Measurements from ENCODE around the gene MX1. TPM values are rescaled to one million over a fixed set of nuclear protein-coding genes. Genes with fewer than 3 reads are reported as not detected.

MX1 gene
- total RNA-seq, 4 donors from 2014 or later: 10.5 to 23.8 (median 17.3) TPM

- WGBS, 2 donors: 88 to 90% methylated on average over 6 of the region's 6 CpGs
- TF ChIP-seq, protein P1, sequence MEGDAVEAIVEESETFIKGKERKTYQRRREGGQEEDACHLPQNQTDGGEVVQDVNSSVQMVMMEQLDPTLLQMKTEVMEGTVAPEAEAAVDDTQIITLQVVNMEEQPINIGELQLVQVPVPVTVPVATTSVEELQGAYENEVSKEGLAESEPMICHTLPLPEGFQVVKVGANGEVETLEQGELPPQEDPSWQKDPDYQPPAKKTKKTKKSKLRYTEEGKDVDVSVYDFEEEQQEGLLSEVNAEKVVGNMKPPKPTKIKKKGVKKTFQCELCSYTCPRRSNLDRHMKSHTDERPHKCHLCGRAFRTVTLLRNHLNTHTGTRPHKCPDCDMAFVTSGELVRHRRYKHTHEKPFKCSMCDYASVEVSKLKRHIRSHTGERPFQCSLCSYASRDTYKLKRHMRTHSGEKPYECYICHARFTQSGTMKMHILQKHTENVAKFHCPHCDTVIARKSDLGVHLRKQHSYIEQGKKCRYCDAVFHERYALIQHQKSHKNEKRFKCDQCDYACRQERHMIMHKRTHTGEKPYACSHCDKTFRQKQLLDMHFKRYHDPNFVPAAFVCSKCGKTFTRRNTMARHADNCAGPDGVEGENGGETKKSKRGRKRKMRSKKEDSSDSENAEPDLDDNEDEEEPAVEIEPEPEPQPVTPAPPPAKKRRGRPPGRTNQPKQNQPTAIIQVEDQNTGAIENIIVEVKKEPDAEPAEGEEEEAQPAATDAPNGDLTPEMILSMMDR (IDR thresholded peaks at IDR 0.05): no peak
- TF ChIP-seq EP300 (IDR thresholded peaks at IDR 0.05): no peak
- TF ChIP-seq POLR2A (IDR thresholded peaks at IDR 0.05): no peak
- Histone ChIP-seq H3K27me3 (no peaks in the 10 kb centered on the region), H3K36me3 (peaks cover 0 to 69% (median 0%) of the 10 kb centered on the region in 3 donors), H3K27ac (no peak overlapping the region), H3K9me3 (no peaks in the 10 kb centered on the region), H3K4me1 (peaks cover 0 to 3% (median 0%) of the 10 kb centered on the region in 4 donors), H3K4me3 (no peak overlapping the region)
- DNase-seq (ENCODE audit: low spot score in 2 of 2): no peak
Observed at GRCh38 chr21:41458121-41458520, 32.1 kb downstream of the MX1 start.

DNA sequence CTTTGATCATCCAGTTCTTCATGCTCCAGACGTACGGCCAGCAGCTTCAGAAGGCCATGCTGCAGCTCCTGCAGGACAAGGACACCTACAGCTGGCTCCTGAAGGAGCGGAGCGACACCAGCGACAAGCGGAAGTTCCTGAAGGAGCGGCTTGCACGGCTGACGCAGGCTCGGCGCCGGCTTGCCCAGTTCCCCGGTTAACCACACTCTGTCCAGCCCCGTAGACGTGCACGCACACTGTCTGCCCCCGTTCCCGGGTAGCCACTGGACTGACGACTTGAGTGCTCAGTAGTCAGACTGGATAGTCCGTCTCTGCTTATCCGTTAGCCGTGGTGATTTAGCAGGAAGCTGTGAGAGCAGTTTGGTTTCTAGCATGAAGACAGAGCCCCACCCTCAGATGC is 32.5 kb downstream of the MX1 start:
- H3K4me1 ChIP-seq: peaks cover 0 to 3% (median 0%) of the 10 kb centered on the region in 4 donors
- no peaks in the 10 kb centered on the region for H3K9me3 ChIP-seq
- peaks cover 0 to 65% (median 0%) of the 10 kb centered on the region in 3 donors for H3K36me3 ChIP-seq
- no peaks in the 10 kb centered on the region for H3K27me3 ChIP-seq
- DNase-seq (ENCODE audit: low spot score in 2 of 2): no peak
- no peak overlapping the region for H3K4me3 ChIP-seq
- no peak overlapping the region for H3K27ac ChIP-seq
- WGBS, 2 donors: 91% methylated on average over 22 of the region's 22 CpGs
- TF ChIP-seq POLR2A (IDR thresholded peaks at IDR 0.05): no peak
- TF ChIP-seq, protein P1 (IDR thresholded peaks at IDR 0.05): no peak
- TF ChIP-seq EP300 (IDR thresholded peaks at IDR 0.05): no peak

DNA sequence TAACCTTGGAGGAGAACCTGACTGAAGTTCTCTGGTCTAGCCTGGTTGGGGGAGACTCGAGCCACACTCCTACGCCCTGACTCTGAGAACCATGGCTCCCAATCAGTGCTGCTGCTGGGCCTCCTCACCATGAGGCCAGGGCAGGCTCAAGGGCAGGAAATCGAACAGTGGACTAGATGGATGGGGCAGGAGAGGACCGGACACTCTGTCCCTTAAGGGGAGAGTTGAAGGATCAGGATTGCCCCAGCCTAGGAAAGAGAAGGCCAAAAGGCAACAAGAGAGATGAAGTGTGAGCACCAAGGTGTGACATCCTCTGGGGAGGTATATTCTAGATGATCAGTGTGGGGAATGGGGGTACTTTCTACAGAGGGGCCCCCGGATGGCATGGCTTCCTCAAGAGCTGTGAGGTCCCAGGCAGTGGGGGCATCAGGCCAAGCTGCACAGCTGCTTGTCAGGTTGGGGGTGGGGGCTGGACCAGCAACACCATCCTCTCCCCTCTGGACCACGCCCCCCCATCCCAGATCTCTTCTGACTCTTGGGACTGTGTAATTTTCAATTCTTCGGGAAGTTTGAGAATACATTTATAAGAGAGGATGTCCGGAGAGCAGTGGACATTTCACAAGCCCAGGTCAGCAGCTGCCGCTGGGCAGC is 34.0 kb downstream of the MX1 start:
- H3K36me3 ChIP-seq: peaks cover 0 to 50% (median 0%) of the 10 kb centered on the region in 3 donors
- no peak overlapping the region for H3K4me3 ChIP-seq
- 82 to 89% methylated on average over 9 of the region's 9 CpGs for WGBS, 2 donors

GRCh38 chr21:41460578-41461527 is 34.8 kb downstream of the MX1 start:
- peak; percentile 53 to 73 for DNase-seq (ENCODE audit: low spot score in 2 of 2)
- H3K27ac ChIP-seq: no peak overlapping the region
- H3K27me3 ChIP-seq: no peaks in the 10 kb centered on the region
- no peak overlapping the region for H3K4me3 ChIP-seq
- TF ChIP-seq, protein P1 (IDR thresholded peaks at IDR 0.05): peak; percentile 59 to 86 (median 76)
- TF ChIP-seq POLR2A (IDR thresholded peaks at IDR 0.05): no peak
- H3K9me3 ChIP-seq: no peaks in the 10 kb centered on the region
- H3K36me3 ChIP-seq: peaks cover 0 to 42% (median 0%) of the 10 kb centered on the region in 3 donors
- peaks cover 0 to 9% (median 0%) of the 10 kb centered on the region in 4 donors for H3K4me1 ChIP-seq
- WGBS, 2 donors: 34% methylated on average over 17 of the region's 17 CpGs

More for the DNA sequence above, 34.0 kb downstream of the MX1 start:
- H3K4me1 ChIP-seq: peaks cover 0 to 3% (median 0%) of the 10 kb centered on the region in 4 donors
- H3K27ac ChIP-seq: no peak overlapping the region
- no peaks in the 10 kb centered on the region for H3K9me3 ChIP-seq
- no peaks in the 10 kb centered on the region for H3K27me3 ChIP-seq
- DNase-seq (ENCODE audit: low spot score in 2 of 2): no peak
- TF ChIP-seq EP300 (IDR thresholded peaks at IDR 0.05): no peak
- TF ChIP-seq, protein P1 (IDR thresholded peaks at IDR 0.05): no peak

All from tibial nerve (tissue), 4 donors.